Measurements from ENCODE around the gene TXNL4A. TPM values are rescaled to one million over a fixed set of nuclear protein-coding genes. Genes with fewer than 3 reads are reported as not detected.

The TXNL4A gene
- total RNA-seq, 1 donor from 2014 or later = 79.5 TPM

GRCh38 chr18:79952996-79953559, 35.3 kb downstream of the TXNL4A start:
- peaks cover 3% of the 10 kb centered on the region for H3K36me3 Mint-ChIP-seq
- H3K4me1 Mint-ChIP-seq = peaks cover 13% of the 10 kb centered on the region
- H3K4me3 Mint-ChIP-seq = peak overlapping the region; percentile 48
- no peak for DNase-seq (ENCODE audit: low spot score in 2 of 2, unreplicated experiment in 2 of 2)
- no peaks in the 10 kb centered on the region for H3K9me3 Mint-ChIP-seq
- H3K27me3 Mint-ChIP-seq (ENCODE audit: low read depth) = peaks cover 6% of the 10 kb centered on the region
- TF ChIP-seq CTCF (IDR thresholded peaks at IDR 0.05; ENCODE audit: unreplicated experiment) = no peak
- no peak overlapping the region for H3K27ac Mint-ChIP-seq

- Mint-ChIP-seq H3K27ac (no peak overlapping the region), H3K9me3 (no peaks in the 10 kb centered on the region), H3K4me3 (peak overlapping the region; percentile 48), H3K36me3 (peaks cover 3% of the 10 kb centered on the region), H3K4me1 (peaks cover 13% of the 10 kb centered on the region), H3K27me3 (ENCODE audit: low read depth) (peaks cover 6% of the 10 kb centered on the region)
- no peak for TF ChIP-seq CTCF (IDR thresholded peaks at IDR 0.05; ENCODE audit: unreplicated experiment)
- DNase-seq (ENCODE audit: low spot score in 2 of 2, unreplicated experiment in 2 of 2) = no peak
Measured at GRCh38 chr18:79952456-79952995, 35.8 kb downstream of the TXNL4A start.

- Mint-ChIP-seq H3K27ac (peak within 1 kb of the TSS; percentile 71), H3K4me3 (peak within 1 kb of the TSS; percentile 75), H3K27me3 (ENCODE audit: low read depth) (peaks cover 6% of the 10 kb centered on the region), H3K9me3 (no peaks in the 10 kb centered on the region), H3K4me1 (peaks cover 16% of the 10 kb centered on the region), H3K36me3 (peaks cover 3% of the 10 kb centered on the region)
- TF ChIP-seq CTCF (IDR thresholded peaks at IDR 0.05; ENCODE audit: unreplicated experiment) = no peak
- DNase-seq (ENCODE audit: low spot score in 2 of 2, unreplicated experiment in 2 of 2) = peak; percentile 90 to 98
Measured at GRCh38 chr18:79951545-79952455, 36.6 kb downstream of the TXNL4A start, which contains the start of gene SLC66A2. SLC66A2 (minus strand) TSS chr18:79951653; CDS start chr18:79950926, 727 bp downstream.

GRCh38 chr18:79950515-79951341, 37.6 kb downstream of the TXNL4A start:
- no peaks in the 10 kb centered on the region for H3K9me3 Mint-ChIP-seq
- H3K4me1 Mint-ChIP-seq = peaks cover 16% of the 10 kb centered on the region
- no peak for DNase-seq (ENCODE audit: low spot score in 2 of 2, unreplicated experiment in 2 of 2)
- no peak for TF ChIP-seq CTCF (IDR thresholded peaks at IDR 0.05; ENCODE audit: unreplicated experiment)
- H3K27me3 Mint-ChIP-seq (ENCODE audit: low read depth) = peaks cover 6% of the 10 kb centered on the region
- peak overlapping the region; percentile 75 for H3K4me3 Mint-ChIP-seq
- peaks cover 3% of the 10 kb centered on the region for H3K36me3 Mint-ChIP-seq
- peak overlapping the region; percentile 71 for H3K27ac Mint-ChIP-seq

Measured in mesothelial cell of epicardium (in vitro differentiated cells).